GM23338 (cell line): ENCODE measurements around the gene FAF1.

Experiments used
- CREB1 ChIP-seq: fragments of 250-450 bp; sonication (Bioruptor Pico); IDR thresholded peaks from 2 replicates; pipeline ENCODE4 v1.5.0; 2020; ENCODE audit warnings: low read depth, mild to moderate bottlenecking, moderate library complexity
- EZH2 ChIP-seq: fragments of 200-600 bp; sonication (generic); IDR thresholded peaks from one replicate; pipeline ENCODE4 v1.8.0; 2017; ENCODE audit warnings: antibody characterized with exemption, mild to moderate bottlenecking, low read depth; ENCODE audit not compliant: unreplicated experiment
- EZH2phosphoT487 ChIP-seq: fragments of 200-600 bp; sonication (generic); IDR thresholded peaks from one replicate; pipeline ENCODE4 v1.8.1; 2018; ENCODE audit warnings: antibody characterized with exemption; ENCODE audit not compliant: unreplicated experiment
- JUNB ChIP-seq: IDR thresholded peaks from one replicate; pipeline ENCODE4 v1.6.1; 2016; ENCODE audit warnings: antibody characterized with exemption; ENCODE audit not compliant: unreplicated experiment
- NANOG ChIP-seq: IDR thresholded peaks from 2 replicates; pipeline ENCODE4 v1.6.1; 2016; ENCODE audit warnings: antibody characterized with exemption, borderline replicate concordance
- POLR2AphosphoS5 ChIP-seq: IDR thresholded peaks from 2 replicates; pipeline ENCODE4 v1.6.1; 2016; ENCODE audit warnings: antibody characterized with exemption, low read depth
- STAT1 ChIP-seq: IDR thresholded peaks from one replicate; pipeline ENCODE4 v1.6.1; 2016; ENCODE audit warnings: antibody characterized with exemption; ENCODE audit not compliant: unreplicated experiment
- ZNF114 ChIP-seq: fragments of 250-450 bp; sonication (Bioruptor Pico); IDR thresholded peaks from 2 replicates; pipeline ENCODE4 v1.5.0; 2020; ENCODE audit warnings: mild to moderate bottlenecking, moderate library complexity
- ZNF331 ChIP-seq: fragments of 250-450 bp; sonication (Bioruptor Pico); IDR thresholded peaks from 2 replicates; pipeline ENCODE4 v1.5.0; 2020; ENCODE audit warnings: low read depth, mild to moderate bottlenecking, moderate library complexity
- TF ChIP-seq, protein P1 (sequence below), 2 experiments: fragments of 200-600 bp in 1 of 2; sonication (generic) in 1 of 2; conservative IDR thresholded peaks; 2 replicates each; pipeline versions ENCODE4 v1.5.1 to v1.6.1; 2016 to 2017; ENCODE audit warnings: antibody characterized with exemption in 2 of 2, low read depth in 2 of 2, mild to moderate bottlenecking in 2 of 2, moderate library complexity in 1 of 2
- TF ChIP-seq, protein P2 (sequence below): IDR thresholded peaks from one replicate; pipeline ENCODE4 v1.6.1; 2018; ENCODE audit warnings: antibody characterized with exemption; ENCODE audit not compliant: unreplicated experiment
- TF ChIP-seq, protein P3 (sequence below): IDR thresholded peaks from 2 replicates; pipeline ENCODE4 v1.6.1; 2016; ENCODE audit warnings: antibody characterized with exemption
- TF ChIP-seq, protein P4 (sequence below): fragments of 250-450 bp; sonication (Bioruptor Pico); IDR thresholded peaks from 2 replicates; pipeline ENCODE4 v1.5.0; 2020; ENCODE audit warnings: mild to moderate bottlenecking, moderate library complexity

DNA sequence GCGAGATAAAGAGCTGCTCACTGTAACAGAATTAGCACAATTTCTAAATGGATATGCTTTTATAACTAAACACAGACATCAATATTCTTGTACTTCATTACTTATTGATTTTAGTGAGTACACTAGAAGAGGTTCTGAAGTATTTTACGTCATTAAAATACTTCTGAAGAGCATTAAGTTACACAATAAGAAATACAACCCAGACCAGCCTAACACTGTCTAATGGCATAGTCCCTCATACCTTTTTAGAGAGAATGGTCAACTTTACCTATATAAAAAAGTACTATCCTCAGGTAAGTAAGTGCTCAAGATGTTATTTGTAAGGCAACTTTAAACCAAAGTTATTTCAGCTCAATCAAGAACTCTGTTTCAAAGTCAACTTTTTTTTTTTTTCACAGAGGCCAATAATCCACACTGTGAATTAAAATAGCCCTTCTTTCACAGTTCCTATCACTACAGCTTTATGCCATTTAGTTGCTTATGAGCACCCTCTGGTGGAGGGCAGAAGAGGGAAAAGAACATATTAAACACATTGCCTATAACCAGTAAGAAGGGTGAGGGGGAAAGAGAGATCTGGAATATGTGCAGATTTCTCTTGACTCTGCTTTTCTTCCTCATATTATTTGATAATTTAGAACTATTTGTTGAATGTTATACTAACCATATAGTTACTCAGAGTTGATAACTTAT, 354.7 kb downstream of the FAF1 start:
- TF ChIP-seq CREB1 (no peak), POLR2AphosphoS5 (no peak), JUNB (no peak), EZH2 (no peak), NANOG (no peak), EZH2phosphoT487 (no peak), ZNF114 (no peak), ZNF331 (CRISPR knock-in tag) (no peak), STAT1 (no peak)
- TF ChIP-seq, protein P1, sequence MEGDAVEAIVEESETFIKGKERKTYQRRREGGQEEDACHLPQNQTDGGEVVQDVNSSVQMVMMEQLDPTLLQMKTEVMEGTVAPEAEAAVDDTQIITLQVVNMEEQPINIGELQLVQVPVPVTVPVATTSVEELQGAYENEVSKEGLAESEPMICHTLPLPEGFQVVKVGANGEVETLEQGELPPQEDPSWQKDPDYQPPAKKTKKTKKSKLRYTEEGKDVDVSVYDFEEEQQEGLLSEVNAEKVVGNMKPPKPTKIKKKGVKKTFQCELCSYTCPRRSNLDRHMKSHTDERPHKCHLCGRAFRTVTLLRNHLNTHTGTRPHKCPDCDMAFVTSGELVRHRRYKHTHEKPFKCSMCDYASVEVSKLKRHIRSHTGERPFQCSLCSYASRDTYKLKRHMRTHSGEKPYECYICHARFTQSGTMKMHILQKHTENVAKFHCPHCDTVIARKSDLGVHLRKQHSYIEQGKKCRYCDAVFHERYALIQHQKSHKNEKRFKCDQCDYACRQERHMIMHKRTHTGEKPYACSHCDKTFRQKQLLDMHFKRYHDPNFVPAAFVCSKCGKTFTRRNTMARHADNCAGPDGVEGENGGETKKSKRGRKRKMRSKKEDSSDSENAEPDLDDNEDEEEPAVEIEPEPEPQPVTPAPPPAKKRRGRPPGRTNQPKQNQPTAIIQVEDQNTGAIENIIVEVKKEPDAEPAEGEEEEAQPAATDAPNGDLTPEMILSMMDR (conservative IDR thresholded peaks at IDR 0.05; ENCODE audit: low read depth in 2 of 2) = peak; percentile 82 to 84
- TF ChIP-seq, protein P2, sequence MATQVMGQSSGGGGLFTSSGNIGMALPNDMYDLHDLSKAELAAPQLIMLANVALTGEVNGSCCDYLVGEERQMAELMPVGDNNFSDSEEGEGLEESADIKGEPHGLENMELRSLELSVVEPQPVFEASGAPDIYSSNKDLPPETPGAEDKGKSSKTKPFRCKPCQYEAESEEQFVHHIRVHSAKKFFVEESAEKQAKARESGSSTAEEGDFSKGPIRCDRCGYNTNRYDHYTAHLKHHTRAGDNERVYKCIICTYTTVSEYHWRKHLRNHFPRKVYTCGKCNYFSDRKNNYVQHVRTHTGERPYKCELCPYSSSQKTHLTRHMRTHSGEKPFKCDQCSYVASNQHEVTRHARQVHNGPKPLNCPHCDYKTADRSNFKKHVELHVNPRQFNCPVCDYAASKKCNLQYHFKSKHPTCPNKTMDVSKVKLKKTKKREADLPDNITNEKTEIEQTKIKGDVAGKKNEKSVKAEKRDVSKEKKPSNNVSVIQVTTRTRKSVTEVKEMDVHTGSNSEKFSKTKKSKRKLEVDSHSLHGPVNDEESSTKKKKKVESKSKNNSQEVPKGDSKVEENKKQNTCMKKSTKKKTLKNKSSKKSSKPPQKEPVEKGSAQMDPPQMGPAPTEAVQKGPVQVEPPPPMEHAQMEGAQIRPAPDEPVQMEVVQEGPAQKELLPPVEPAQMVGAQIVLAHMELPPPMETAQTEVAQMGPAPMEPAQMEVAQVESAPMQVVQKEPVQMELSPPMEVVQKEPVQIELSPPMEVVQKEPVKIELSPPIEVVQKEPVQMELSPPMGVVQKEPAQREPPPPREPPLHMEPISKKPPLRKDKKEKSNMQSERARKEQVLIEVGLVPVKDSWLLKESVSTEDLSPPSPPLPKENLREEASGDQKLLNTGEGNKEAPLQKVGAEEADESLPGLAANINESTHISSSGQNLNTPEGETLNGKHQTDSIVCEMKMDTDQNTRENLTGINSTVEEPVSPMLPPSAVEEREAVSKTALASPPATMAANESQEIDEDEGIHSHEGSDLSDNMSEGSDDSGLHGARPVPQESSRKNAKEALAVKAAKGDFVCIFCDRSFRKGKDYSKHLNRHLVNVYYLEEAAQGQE = no peak
- TF ChIP-seq, protein P3, sequence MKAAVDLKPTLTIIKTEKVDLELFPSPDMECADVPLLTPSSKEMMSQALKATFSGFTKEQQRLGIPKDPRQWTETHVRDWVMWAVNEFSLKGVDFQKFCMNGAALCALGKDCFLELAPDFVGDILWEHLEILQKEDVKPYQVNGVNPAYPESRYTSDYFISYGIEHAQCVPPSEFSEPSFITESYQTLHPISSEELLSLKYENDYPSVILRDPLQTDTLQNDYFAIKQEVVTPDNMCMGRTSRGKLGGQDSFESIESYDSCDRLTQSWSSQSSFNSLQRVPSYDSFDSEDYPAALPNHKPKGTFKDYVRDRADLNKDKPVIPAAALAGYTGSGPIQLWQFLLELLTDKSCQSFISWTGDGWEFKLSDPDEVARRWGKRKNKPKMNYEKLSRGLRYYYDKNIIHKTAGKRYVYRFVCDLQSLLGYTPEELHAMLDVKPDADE = no peak
- TF ChIP-seq, protein P4, sequence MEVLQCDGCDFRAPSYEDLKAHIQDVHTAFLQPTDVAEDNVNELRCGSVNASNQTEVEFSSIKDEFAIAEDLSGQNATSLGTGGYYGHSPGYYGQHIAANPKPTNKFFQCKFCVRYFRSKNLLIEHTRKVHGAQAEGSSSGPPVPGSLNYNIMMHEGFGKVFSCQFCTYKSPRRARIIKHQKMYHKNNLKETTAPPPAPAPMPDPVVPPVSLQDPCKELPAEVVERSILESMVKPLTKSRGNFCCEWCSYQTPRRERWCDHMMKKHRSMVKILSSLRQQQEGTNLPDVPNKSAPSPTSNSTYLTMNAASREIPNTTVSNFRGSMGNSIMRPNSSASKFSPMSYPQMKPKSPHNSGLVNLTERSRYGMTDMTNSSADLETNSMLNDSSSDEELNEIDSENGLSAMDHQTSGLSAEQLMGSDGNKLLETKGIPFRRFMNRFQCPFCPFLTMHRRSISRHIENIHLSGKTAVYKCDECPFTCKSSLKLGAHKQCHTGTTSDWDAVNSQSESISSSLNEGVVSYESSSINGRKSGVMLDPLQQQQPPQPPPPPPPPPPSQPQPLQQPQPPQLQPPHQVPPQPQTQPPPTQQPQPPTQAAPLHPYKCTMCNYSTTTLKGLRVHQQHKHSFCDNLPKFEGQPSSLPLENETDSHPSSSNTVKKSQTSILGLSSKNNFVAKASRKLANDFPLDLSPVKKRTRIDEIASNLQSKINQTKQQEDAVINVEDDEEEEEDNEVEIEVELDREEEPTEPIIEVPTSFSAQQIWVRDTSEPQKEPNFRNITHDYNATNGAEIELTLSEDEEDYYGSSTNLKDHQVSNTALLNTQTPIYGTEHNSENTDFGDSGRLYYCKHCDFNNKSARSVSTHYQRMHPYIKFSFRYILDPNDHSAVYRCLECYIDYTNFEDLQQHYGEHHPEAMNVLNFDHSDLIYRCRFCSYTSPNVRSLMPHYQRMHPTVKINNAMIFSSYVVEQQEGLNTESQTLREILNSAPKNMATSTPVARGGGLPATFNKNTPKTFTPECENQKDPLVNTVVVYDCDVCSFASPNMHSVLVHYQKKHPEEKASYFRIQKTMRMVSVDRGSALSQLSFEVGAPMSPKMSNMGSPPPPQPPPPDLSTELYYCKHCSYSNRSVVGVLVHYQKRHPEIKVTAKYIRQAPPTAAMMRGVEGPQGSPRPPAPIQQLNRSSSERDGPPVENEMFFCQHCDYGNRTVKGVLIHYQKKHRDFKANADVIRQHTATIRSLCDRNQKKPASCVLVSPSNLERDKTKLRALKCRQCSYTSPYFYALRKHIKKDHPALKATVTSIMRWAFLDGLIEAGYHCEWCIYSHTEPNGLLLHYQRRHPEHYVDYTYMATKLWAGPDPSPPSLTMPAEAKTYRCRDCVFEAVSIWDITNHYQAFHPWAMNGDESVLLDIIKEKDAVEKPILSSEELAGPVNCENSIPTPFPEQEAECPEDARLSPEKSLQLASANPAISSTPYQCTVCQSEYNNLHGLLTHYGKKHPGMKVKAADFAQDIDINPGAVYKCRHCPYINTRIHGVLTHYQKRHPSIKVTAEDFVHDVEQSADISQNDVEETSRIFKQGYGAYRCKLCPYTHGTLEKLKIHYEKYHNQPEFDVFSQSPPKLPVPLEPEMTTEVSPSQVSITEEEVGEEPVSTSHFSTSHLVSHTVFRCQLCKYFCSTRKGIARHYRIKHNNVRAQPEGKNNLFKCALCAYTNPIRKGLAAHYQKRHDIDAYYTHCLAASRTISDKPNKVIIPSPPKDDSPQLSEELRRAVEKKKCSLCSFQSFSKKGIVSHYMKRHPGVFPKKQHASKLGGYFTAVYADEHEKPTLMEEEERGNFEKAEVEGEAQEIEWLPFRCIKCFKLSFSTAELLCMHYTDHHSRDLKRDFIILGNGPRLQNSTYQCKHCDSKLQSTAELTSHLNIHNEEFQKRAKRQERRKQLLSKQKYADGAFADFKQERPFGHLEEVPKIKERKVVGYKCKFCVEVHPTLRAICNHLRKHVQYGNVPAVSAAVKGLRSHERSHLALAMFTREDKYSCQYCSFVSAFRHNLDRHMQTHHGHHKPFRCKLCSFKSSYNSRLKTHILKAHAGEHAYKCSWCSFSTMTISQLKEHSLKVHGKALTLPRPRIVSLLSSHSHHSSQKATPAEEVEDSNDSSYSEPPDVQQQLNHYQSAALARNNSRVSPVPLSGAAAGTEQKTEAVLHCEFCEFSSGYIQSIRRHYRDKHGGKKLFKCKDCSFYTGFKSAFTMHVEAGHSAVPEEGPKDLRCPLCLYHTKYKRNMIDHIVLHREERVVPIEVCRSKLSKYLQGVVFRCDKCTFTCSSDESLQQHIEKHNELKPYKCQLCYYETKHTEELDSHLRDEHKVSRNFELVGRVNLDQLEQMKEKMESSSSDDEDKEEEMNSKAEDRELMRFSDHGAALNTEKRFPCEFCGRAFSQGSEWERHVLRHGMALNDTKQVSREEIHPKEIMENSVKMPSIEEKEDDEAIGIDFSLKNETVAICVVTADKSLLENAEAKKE (CRISPR knock-in tag) = no peak
